Astrocyte (in vitro differentiated cells and primary cell): ENCODE measurements around the gene CRYGA. TPM values are rescaled to one million over a fixed set of nuclear protein-coding genes. Genes with fewer than 3 reads are reported as not detected.

Experiments used
- DNase-seq: peaks from one replicate; pipeline ENCODE4 v3.0.0-alpha.2; 2010; ENCODE audit warnings: low read depth
- FAIRE-seq: peaks from 2 replicates; lab custom pipeline; 2011; peaks lifted over from hg19 to GRCh38; lab: Jason Lieb, UNC
- H2AFZ ChIP-seq: 2 replicates; pipeline ENCODE4 v1.6.0; 2012; ENCODE audit warnings: low read depth, low read length, inconsistent platforms
- H3K27ac ChIP-seq: 2 replicates; pipeline ENCODE4 v1.5.1; 2011; ENCODE audit warnings: low read depth, low read length, inconsistent platforms
- H3K27me3 ChIP-seq: 2 replicates; pipeline ENCODE4 v1.6.0; 2011; ENCODE audit warnings: low read length, inconsistent platforms; ENCODE audit not compliant: insufficient read depth
- H3K36me3 ChIP-seq: 2 replicates; pipeline ENCODE4 v1.5.1; 2011; ENCODE audit warnings: low read length, inconsistent platforms; ENCODE audit not compliant: insufficient read depth
- H3K4me1 ChIP-seq: 2 replicates; pipeline ENCODE4 v1.5.1; 2011; ENCODE audit warnings: low read length, inconsistent platforms; ENCODE audit not compliant: insufficient read depth
- H3K4me2 ChIP-seq: 2 replicates; pipeline ENCODE4 v1.6.0; 2012; ENCODE audit warnings: low read length, inconsistent platforms
- H3K4me3 ChIP-seq: 2 replicates; pipeline ENCODE4 v1.5.1; 2011; ENCODE audit warnings: low read depth, mild to moderate bottlenecking, low read length, inconsistent platforms; ENCODE audit not compliant: insufficient read depth
- H3K79me2 ChIP-seq: 2 replicates; pipeline ENCODE4 v1.6.0; 2012; ENCODE audit warnings: mild to moderate bottlenecking, low read length, inconsistent platforms; ENCODE audit not compliant: insufficient read depth
- H3K9ac ChIP-seq: 2 replicates; pipeline ENCODE4 v1.6.0; 2012; ENCODE audit warnings: mild to moderate bottlenecking, low read length, inconsistent platforms
- H3K9me3 ChIP-seq: 2 replicates; pipeline ENCODE4 v1.5.1; 2012; ENCODE audit warnings: low read depth, mild to moderate bottlenecking, low read length, inconsistent platforms; ENCODE audit not compliant: insufficient read depth
- H4K20me1 ChIP-seq: 2 replicates; pipeline ENCODE4 v1.6.0; 2012; ENCODE audit warnings: low read length, inconsistent platforms; ENCODE audit not compliant: insufficient read depth
- H3K27ac Mint-ChIP-seq: one replicate; pipeline ENCODE4 v1.8.0; 2021; ENCODE audit warnings: mild to moderate bottlenecking, mixed read lengths; ENCODE audit not compliant: unreplicated experiment
- H3K27me3 Mint-ChIP-seq: one replicate; pipeline ENCODE4 v1.8.0; 2021; ENCODE audit warnings: low read depth, mixed read lengths; ENCODE audit not compliant: unreplicated experiment
- H3K36me3 Mint-ChIP-seq: one replicate; pipeline ENCODE4 v1.8.0; 2021; ENCODE audit warnings: low read depth, mixed read lengths; ENCODE audit not compliant: unreplicated experiment
- H3K4me1 Mint-ChIP-seq: one replicate; pipeline ENCODE4 v1.8.0; 2021; ENCODE audit warnings: low read depth, mixed read lengths; ENCODE audit not compliant: unreplicated experiment
- H3K4me3 Mint-ChIP-seq: one replicate; pipeline ENCODE4 v1.8.0; 2021; ENCODE audit warnings: mild to moderate bottlenecking, moderate library complexity, mixed read lengths; ENCODE audit not compliant: unreplicated experiment
- H3K9me3 Mint-ChIP-seq: one replicate; pipeline ENCODE4 v1.8.0; 2021; ENCODE audit warnings: mild to moderate bottlenecking, mixed read lengths; ENCODE audit not compliant: unreplicated experiment
- EZH2 ChIP-seq: IDR thresholded peaks from 2 replicates; pipeline ENCODE4 v1.6.1; 2012; ENCODE audit warnings: mild to moderate bottlenecking, low read length, inconsistent platforms; ENCODE audit not compliant: insufficient read depth
- total RNA-seq: library from RNA; stranded (reverse); gene quantifications from 2 replicates; pipeline ENCODE4 v1.2.1, GENCODE V29; 2021
- TF ChIP-seq, protein P1 (sequence below): IDR thresholded peaks from 2 replicates; pipeline ENCODE4 v1.5.1; 2011; ENCODE audit warnings: low read depth, mild to moderate bottlenecking, inconsistent platforms, low read length, moderate library complexity; ENCODE audit not compliant: insufficient read depth

CRYGA gene
- total RNA-seq, 1 donor from 2014 or later: not detected

DNA sequence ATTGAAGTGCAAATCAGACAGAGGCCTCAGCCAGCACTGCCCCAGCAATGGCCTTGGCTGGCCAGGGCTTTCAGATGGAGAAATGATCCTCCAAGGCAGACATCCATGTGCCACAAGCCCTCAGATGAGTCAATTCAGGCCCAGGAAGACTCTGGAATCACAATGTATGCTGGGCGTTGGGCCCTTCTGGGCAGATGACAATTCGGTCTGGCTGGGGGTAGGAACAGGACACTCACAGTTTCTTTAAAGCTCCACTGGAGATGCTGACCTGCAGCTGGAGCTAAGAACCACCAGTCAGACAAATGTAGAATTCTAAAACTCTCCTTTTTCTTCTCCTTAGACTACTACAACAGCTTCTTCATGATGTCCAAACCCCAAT lies 26.7 kb downstream of the CRYGA start:
- Histone ChIP-seq H3K79me2 (no peaks in the 10 kb centered on the region), H4K20me1 (no peaks in the 10 kb centered on the region), H3K4me2 (no peak overlapping the region), H3K27me3 (no peaks in the 10 kb centered on the region), H3K9ac (no peak overlapping the region), H3K36me3 (no peaks in the 10 kb centered on the region), H3K9me3 (no peaks in the 10 kb centered on the region), H3K4me3 (no peak overlapping the region), H2AFZ (no peak overlapping the region), H3K27ac (no peak overlapping the region), H3K4me1 (no peaks in the 10 kb centered on the region)
- peaks cover 2% of the 10 kb centered on the region for H3K4me1 Mint-ChIP-seq
- no peaks in the 10 kb centered on the region for H3K27me3 Mint-ChIP-seq
- H3K4me3 Mint-ChIP-seq: no peak overlapping the region
- DNase-seq (no peak), FAIRE-seq (no peak)
- H3K27ac Mint-ChIP-seq: no peak overlapping the region
- TF ChIP-seq, protein P1, sequence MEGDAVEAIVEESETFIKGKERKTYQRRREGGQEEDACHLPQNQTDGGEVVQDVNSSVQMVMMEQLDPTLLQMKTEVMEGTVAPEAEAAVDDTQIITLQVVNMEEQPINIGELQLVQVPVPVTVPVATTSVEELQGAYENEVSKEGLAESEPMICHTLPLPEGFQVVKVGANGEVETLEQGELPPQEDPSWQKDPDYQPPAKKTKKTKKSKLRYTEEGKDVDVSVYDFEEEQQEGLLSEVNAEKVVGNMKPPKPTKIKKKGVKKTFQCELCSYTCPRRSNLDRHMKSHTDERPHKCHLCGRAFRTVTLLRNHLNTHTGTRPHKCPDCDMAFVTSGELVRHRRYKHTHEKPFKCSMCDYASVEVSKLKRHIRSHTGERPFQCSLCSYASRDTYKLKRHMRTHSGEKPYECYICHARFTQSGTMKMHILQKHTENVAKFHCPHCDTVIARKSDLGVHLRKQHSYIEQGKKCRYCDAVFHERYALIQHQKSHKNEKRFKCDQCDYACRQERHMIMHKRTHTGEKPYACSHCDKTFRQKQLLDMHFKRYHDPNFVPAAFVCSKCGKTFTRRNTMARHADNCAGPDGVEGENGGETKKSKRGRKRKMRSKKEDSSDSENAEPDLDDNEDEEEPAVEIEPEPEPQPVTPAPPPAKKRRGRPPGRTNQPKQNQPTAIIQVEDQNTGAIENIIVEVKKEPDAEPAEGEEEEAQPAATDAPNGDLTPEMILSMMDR: no peak
- H3K36me3 Mint-ChIP-seq: no peaks in the 10 kb centered on the region
- peaks cover 5% of the 10 kb centered on the region for H3K9me3 Mint-ChIP-seq

DNA sequence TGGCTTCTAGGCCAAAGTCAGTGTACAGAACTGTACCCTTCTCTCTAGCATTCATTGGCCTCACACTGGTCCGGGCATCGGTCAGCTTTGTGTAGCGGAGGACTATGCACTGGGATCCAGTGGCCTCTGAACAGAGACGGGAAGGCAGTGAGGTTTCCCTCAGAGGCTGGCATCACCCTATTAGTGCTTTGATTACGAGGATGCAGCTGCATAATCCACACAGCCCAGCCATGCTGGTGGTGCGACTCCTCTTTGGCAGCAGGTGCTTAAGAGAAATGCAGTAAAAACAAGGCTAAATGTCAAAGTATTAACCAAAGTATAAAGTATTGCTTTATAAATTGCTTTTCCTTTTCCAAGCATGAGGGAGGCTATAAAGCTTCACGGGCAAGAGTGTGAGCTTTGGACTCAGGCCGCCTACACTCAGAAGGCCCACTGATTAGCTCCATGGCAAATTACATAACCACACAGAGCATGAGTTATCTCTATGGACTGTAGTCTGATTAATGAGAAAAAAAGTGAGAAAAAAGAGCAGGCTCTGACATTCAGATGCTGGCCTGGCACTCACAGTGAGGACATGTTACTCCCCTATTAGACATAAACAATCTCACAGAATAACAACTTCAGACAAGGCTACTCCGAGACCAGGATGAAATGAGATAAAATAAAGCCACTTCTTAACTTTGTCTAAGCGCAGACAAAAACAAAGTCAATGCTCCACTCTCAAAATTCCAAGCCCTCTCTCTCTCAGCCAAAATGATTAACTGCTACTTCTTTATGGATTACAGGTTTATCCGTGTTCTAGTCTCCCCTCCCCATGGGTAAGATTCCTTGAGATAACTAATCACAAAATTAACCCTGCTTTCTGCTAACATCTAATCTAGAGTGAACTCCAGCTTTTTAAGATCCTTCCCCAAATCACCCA lies 27.3 kb downstream of the CRYGA start:
- H3K4me1 ChIP-seq: no peaks in the 10 kb centered on the region
- H3K36me3 ChIP-seq: no peaks in the 10 kb centered on the region
- Mint-ChIP-seq H3K27ac (no peak overlapping the region), H3K36me3 (no peaks in the 10 kb centered on the region), H3K4me1 (peaks cover 2% of the 10 kb centered on the region), H3K27me3 (no peaks in the 10 kb centered on the region), H3K4me3 (no peak overlapping the region), H3K9me3 (peaks cover 5% of the 10 kb centered on the region)
- H3K9me3 ChIP-seq: no peaks in the 10 kb centered on the region
- H3K4me2 ChIP-seq: no peak overlapping the region
- DNase-seq (peak; percentile 49), FAIRE-seq (no peak)
- H3K79me2 ChIP-seq: no peaks in the 10 kb centered on the region
- H2AFZ ChIP-seq: no peak overlapping the region
- no peaks in the 10 kb centered on the region for H3K27me3 ChIP-seq
- TF ChIP-seq EZH2: no peak
- TF ChIP-seq, protein P1: no peak
- no peak overlapping the region for H3K9ac ChIP-seq
- H3K4me3 ChIP-seq: no peak overlapping the region
- no peaks in the 10 kb centered on the region for H4K20me1 ChIP-seq
- H3K27ac ChIP-seq: no peak overlapping the region

DNA sequence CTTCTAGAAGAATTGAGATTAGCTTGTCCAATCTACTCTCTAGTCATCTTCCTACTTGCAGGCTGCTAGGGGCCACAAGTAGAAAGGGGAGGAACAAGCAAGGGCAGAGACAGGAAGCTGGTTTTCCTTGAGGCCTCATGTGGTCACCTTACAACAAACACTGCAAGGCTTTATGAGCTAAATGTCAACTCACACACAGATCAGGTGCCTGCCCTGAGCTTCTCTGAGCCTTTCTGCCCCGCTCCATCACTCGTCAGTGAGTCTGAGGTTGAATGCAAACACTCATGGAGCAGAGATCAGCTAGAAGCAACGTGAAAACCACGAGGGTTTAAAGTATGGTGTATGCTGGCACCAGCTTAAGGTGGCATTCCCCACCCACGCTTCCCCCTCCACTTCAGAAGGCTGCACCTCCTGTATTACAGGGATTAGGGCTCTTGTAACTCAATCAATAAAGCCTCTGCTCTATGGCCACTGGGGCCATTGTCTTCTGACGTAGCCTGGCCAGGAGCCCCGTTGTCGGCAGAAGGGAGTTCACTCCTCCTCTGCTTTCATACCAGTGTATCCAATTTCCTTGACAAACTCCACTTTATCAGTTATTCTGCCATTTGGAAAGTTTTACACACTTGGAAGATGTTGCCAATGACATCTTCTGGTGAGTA lies 28.3 kb downstream of the CRYGA start:
- Histone ChIP-seq H4K20me1 (no peaks in the 10 kb centered on the region), H3K4me3 (no peak overlapping the region), H3K4me1 (peaks cover 3% of the 10 kb centered on the region), H3K9me3 (no peaks in the 10 kb centered on the region), H3K4me2 (no peak overlapping the region), H3K27ac (no peak overlapping the region), H3K79me2 (no peaks in the 10 kb centered on the region), H3K36me3 (no peaks in the 10 kb centered on the region), H3K9ac (no peak overlapping the region), H3K27me3 (no peaks in the 10 kb centered on the region), H2AFZ (no peak overlapping the region)
- peaks cover 5% of the 10 kb centered on the region for H3K9me3 Mint-ChIP-seq
- FAIRE-seq: no peak
- no peaks in the 10 kb centered on the region for H3K36me3 Mint-ChIP-seq
- H3K4me1 Mint-ChIP-seq: peaks cover 12% of the 10 kb centered on the region
- H3K27ac Mint-ChIP-seq: no peak overlapping the region
- no peaks in the 10 kb centered on the region for H3K27me3 Mint-ChIP-seq
- no peak overlapping the region for H3K4me3 Mint-ChIP-seq
- TF ChIP-seq EZH2: no peak
- TF ChIP-seq, protein P1: no peak
- no peak for DNase-seq
